ENCODE measurements around the gene ZC2HC1B.

ZC2HC1B gene

DNA sequence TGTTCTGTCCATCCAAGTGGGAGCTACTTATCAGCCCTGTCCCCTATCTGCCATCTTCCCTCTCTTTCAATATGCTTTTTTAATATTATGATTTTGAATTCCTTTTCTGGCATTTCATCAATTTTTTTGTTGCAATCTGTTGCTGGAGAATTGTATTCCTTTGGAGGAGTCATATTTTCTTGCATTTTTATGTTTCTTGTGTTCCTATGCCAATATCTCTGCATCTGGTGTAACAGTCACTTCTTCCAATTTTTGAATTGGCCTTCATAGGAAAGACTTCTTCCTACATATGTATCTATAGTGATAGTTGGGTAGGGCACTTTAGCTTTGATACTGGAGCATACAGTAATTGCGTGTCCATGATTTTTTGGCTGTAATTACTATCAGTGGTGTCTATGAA lies 70.1 kb downstream of the ZC2HC1B start:
- H3K9me3 Mint-ChIP-seq: peaks cover 36% of the 10 kb centered on the region
- TF ChIP-seq CTCF (IDR thresholded peaks at IDR 0.05): no peak
- H3K27ac Mint-ChIP-seq: no peak overlapping the region
- no peak for DNase-seq
- H3K4me3 Mint-ChIP-seq: no peak overlapping the region
- H3K4me1 Mint-ChIP-seq: peaks cover 4% of the 10 kb centered on the region
- no peaks in the 10 kb centered on the region for H3K27me3 Mint-ChIP-seq (ENCODE audit: low read depth, poor library complexity)
- H3K36me3 Mint-ChIP-seq (ENCODE audit: low read depth): peaks cover 5% of the 10 kb centered on the region

- Mint-ChIP-seq H3K36me3 (ENCODE audit: low read depth) (peaks cover 5% of the 10 kb centered on the region), H3K27me3 (ENCODE audit: low read depth, poor library complexity) (no peaks in the 10 kb centered on the region), H3K27ac (no peak overlapping the region), H3K4me3 (no peak overlapping the region), H3K9me3 (peaks cover 31% of the 10 kb centered on the region), H3K4me1 (peaks cover 9% of the 10 kb centered on the region)
- no peak for DNase-seq
- no peak for TF ChIP-seq CTCF (IDR thresholded peaks at IDR 0.05)
Measured at GRCh38 chr6:143934867-143935266, 70.6 kb downstream of the ZC2HC1B start.

DNA sequence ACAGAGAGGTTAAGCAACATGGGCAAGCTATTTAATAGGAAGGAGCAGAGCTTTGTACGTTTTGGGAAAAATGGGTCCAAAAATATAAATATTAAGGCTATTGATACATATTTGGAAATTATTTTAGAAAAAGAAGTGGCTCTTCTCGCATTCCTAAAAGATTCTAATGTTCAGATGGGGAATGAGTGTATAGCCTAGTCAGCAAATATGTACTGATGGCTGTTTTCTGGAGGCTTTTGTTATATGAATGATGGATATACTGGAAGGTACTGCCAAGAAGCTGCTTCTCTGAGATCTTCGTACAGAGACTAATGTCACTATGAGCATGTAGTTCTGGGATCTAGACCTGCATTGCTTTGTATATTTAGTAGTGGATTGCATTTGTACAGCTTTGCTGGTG lies 72.1 kb downstream of the ZC2HC1B start:
- Mint-ChIP-seq H3K36me3 (ENCODE audit: low read depth) (peaks cover 5% of the 10 kb centered on the region), H3K4me1 (peaks cover 10% of the 10 kb centered on the region), H3K27ac (no peak overlapping the region), H3K9me3 (peaks cover 20% of the 10 kb centered on the region), H3K4me3 (no peak overlapping the region), H3K27me3 (ENCODE audit: low read depth, poor library complexity) (no peaks in the 10 kb centered on the region)
- DNase-seq: no peak
- no peak for TF ChIP-seq CTCF (IDR thresholded peaks at IDR 0.05)

DNA sequence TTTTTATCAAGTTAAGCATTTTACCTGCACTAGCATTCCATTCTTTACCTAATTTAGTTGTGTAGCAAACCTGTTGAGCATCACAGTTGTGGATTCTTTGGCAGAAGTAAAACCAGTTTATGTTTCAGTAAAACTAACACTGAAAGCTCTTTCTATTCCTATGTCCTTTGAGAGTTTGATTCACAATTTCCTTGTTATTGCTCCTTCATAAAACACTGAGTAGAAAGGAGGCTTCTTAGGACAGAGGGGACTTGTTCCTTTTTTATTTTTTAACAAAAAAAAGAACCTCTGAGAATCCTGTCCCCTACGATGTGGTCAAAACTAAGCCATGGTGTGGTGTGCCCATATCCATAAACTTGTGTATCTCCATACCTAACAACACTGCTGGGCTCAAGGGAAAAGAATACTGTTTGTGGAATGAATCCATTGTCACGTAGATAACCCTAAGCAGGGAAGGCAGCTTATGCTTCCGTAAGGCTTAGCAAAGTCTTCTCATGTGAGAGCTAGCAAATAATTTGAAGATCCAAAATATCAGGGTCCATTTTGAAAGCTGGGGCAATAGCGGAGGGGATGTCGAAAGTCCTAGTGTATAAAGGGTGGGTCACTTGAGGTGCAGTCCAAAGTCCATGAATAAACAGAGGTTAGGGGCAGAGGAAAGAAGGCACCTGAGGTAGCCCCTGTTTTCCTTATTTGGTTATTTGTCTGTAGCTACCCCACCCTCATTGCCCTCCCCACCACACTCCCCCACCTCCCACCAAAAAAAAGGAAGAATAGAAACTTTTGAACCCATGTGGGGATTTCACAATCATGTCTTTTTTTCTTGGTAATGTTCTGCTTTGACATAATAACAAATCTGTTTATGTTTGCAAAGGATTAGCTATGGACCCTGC lies 72.7 kb downstream of the ZC2HC1B start:
- Mint-ChIP-seq H3K4me3 (no peak overlapping the region), H3K27ac (no peak overlapping the region), H3K4me1 (peaks cover 10% of the 10 kb centered on the region), H3K9me3 (peaks cover 13% of the 10 kb centered on the region), H3K27me3 (ENCODE audit: low read depth, poor library complexity) (no peaks in the 10 kb centered on the region), H3K36me3 (ENCODE audit: low read depth) (no peaks in the 10 kb centered on the region)
- TF ChIP-seq CTCF (IDR thresholded peaks at IDR 0.05): no peak
- DNase-seq: no peak

- no peak overlapping the region for H3K4me3 Mint-ChIP-seq
- H3K27ac Mint-ChIP-seq: no peak overlapping the region
- no peak for DNase-seq
- no peak for TF ChIP-seq CTCF (IDR thresholded peaks at IDR 0.05)
- H3K36me3 Mint-ChIP-seq (ENCODE audit: low read depth): no peaks in the 10 kb centered on the region
- H3K27me3 Mint-ChIP-seq (ENCODE audit: low read depth, poor library complexity): no peaks in the 10 kb centered on the region
- peaks cover 10% of the 10 kb centered on the region for H3K4me1 Mint-ChIP-seq
- peaks cover 7% of the 10 kb centered on the region for H3K9me3 Mint-ChIP-seq
Measured at GRCh38 chr6:143937668-143937970, 73.3 kb downstream of the ZC2HC1B start.

- peaks cover 10% of the 10 kb centered on the region for H3K4me1 Mint-ChIP-seq
- no peaks in the 10 kb centered on the region for H3K9me3 Mint-ChIP-seq
- no peak for TF ChIP-seq CTCF (IDR thresholded peaks at IDR 0.05)
- no peak overlapping the region for H3K4me3 Mint-ChIP-seq
- H3K27me3 Mint-ChIP-seq (ENCODE audit: low read depth, poor library complexity): no peaks in the 10 kb centered on the region
- H3K27ac Mint-ChIP-seq: peak overlapping the region; percentile 85
- DNase-seq: no peak
- no peaks in the 10 kb centered on the region for H3K36me3 Mint-ChIP-seq (ENCODE audit: low read depth)
Measured at GRCh38 chr6:143939364-143939763, 75.1 kb downstream of the ZC2HC1B start.

Data from nephron progenitor cell (in vitro differentiated cells).